WTC11 (cell line): ENCODE results near the gene TRMT112.

Experiments used
- NFYB ChIP-seq: sonication (generic); formaldehyde crosslinking; conservative IDR thresholded peaks from 2 replicates; pipeline ENCODE4 v1.8.0; 2022; ENCODE audit warnings: low read depth, missing genetic modification reagents
- ZNF219 ChIP-seq: sonication (generic); formaldehyde crosslinking; IDR thresholded peaks from 2 replicates; pipeline ENCODE4 v1.8.0; 2023; ENCODE audit warnings: missing genetic modification reagents, mild to moderate bottlenecking, borderline replicate concordance
- TF ChIP-seq, protein P1 (sequence below): sonication (generic); formaldehyde crosslinking; IDR thresholded peaks from 2 replicates; pipeline ENCODE4 v1.8.0; 2022; ENCODE audit warnings: mild to moderate bottlenecking, missing genetic modification reagents
- TF ChIP-seq, protein P2 (sequence below): fragments of 200-600 bp; IDR thresholded peaks from 2 replicates; pipeline ENCODE4 v1.8.0; 2022; ENCODE audit warnings: antibody characterized with exemption
- TF ChIP-seq, protein P3 (sequence below): sonication (generic); formaldehyde crosslinking; IDR thresholded peaks from 2 replicates; pipeline ENCODE4 v1.8.1; 2022; ENCODE audit warnings: mild to moderate bottlenecking, moderate library complexity, missing genetic modification reagents
- TF ChIP-seq, protein P4 (sequence below): sonication (generic); formaldehyde crosslinking; IDR thresholded peaks from 2 replicates; pipeline ENCODE4 v1.8.1; 2022; ENCODE audit warnings: low read depth, mild to moderate bottlenecking, moderate library complexity, missing genetic modification reagents, borderline replicate concordance

DNA sequence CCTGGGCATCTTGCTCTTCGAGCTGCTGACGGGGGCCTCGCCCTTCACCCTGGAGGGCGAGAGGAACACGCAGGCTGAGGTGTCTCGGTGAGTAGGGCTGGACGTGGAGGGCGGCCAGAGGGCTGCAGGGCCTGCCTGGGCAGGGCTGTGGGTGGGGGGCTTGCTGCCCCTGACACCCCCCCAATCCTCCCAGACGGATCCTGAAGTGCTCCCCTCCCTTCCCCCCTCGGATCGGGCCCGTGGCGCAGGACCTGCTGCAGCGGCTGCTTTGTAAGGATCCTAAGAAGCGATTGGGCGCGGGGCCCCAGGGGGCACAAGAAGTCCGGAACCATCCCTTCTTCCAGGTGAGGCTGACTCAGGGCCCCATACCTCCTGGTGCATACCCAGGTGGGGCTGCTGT is 44.3 kb upstream of the TRMT112 start:
- TF ChIP-seq, protein P1, sequence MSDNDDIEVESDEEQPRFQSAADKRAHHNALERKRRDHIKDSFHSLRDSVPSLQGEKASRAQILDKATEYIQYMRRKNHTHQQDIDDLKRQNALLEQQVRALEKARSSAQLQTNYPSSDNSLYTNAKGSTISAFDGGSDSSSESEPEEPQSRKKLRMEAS: no peak
- TF ChIP-seq, protein P2, sequence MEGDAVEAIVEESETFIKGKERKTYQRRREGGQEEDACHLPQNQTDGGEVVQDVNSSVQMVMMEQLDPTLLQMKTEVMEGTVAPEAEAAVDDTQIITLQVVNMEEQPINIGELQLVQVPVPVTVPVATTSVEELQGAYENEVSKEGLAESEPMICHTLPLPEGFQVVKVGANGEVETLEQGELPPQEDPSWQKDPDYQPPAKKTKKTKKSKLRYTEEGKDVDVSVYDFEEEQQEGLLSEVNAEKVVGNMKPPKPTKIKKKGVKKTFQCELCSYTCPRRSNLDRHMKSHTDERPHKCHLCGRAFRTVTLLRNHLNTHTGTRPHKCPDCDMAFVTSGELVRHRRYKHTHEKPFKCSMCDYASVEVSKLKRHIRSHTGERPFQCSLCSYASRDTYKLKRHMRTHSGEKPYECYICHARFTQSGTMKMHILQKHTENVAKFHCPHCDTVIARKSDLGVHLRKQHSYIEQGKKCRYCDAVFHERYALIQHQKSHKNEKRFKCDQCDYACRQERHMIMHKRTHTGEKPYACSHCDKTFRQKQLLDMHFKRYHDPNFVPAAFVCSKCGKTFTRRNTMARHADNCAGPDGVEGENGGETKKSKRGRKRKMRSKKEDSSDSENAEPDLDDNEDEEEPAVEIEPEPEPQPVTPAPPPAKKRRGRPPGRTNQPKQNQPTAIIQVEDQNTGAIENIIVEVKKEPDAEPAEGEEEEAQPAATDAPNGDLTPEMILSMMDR: no peak
- TF ChIP-seq NFYB (no peak), ZNF219 (CRISPR knock-in tag) (no peak)
- TF ChIP-seq, protein P3, sequence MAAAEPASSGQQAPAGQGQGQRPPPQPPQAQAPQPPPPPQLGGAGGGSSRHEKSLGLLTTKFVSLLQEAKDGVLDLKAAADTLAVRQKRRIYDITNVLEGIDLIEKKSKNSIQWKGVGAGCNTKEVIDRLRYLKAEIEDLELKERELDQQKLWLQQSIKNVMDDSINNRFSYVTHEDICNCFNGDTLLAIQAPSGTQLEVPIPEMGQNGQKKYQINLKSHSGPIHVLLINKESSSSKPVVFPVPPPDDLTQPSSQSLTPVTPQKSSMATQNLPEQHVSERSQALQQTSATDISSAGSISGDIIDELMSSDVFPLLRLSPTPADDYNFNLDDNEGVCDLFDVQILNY (CRISPR knock-in tag): no peak
- TF ChIP-seq, protein P4, sequence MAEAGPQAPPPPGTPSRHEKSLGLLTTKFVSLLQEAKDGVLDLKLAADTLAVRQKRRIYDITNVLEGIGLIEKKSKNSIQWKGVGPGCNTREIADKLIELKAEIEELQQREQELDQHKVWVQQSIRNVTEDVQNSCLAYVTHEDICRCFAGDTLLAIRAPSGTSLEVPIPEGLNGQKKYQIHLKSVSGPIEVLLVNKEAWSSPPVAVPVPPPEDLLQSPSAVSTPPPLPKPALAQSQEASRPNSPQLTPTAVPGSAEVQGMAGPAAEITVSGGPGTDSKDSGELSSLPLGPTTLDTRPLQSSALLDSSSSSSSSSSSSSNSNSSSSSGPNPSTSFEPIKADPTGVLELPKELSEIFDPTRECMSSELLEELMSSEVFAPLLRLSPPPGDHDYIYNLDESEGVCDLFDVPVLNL (CRISPR knock-in tag): no peak
